ENCODE data around the gene ADCY2.

ADCY2 gene

DNA sequence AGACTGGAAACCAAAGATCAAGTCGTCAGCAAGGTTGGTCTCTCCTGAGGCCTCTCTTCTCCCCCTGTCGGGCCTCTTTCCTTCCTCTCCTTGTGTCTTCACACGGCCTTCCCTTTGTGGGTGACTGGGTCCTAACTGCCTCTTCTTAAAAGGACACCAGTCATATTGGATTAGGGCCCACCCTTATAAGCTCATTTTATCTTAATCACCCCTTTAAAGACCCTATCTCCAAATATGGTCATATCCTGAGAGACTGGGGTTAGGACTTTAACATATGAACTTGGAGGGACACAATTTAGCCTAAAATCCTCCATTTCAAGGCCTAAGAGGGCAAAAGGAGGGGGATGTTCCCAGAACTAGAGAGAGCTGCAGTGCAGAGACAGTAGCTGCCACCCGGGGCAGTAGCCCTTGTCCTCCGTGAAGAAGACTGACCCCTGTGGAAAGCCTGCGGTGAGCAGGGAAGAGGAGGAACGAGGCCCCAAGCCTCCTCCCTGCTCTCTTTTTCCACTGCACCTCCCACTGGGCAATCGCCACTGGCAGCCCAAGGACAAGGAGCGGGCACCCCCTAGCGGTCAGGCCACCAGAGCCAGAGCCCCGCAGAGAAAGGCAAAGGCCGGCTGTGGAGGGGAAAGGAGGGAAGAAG lies 420.1 kb downstream of the ADCY2 start (continued):
- TF ChIP-seq, protein P1, sequence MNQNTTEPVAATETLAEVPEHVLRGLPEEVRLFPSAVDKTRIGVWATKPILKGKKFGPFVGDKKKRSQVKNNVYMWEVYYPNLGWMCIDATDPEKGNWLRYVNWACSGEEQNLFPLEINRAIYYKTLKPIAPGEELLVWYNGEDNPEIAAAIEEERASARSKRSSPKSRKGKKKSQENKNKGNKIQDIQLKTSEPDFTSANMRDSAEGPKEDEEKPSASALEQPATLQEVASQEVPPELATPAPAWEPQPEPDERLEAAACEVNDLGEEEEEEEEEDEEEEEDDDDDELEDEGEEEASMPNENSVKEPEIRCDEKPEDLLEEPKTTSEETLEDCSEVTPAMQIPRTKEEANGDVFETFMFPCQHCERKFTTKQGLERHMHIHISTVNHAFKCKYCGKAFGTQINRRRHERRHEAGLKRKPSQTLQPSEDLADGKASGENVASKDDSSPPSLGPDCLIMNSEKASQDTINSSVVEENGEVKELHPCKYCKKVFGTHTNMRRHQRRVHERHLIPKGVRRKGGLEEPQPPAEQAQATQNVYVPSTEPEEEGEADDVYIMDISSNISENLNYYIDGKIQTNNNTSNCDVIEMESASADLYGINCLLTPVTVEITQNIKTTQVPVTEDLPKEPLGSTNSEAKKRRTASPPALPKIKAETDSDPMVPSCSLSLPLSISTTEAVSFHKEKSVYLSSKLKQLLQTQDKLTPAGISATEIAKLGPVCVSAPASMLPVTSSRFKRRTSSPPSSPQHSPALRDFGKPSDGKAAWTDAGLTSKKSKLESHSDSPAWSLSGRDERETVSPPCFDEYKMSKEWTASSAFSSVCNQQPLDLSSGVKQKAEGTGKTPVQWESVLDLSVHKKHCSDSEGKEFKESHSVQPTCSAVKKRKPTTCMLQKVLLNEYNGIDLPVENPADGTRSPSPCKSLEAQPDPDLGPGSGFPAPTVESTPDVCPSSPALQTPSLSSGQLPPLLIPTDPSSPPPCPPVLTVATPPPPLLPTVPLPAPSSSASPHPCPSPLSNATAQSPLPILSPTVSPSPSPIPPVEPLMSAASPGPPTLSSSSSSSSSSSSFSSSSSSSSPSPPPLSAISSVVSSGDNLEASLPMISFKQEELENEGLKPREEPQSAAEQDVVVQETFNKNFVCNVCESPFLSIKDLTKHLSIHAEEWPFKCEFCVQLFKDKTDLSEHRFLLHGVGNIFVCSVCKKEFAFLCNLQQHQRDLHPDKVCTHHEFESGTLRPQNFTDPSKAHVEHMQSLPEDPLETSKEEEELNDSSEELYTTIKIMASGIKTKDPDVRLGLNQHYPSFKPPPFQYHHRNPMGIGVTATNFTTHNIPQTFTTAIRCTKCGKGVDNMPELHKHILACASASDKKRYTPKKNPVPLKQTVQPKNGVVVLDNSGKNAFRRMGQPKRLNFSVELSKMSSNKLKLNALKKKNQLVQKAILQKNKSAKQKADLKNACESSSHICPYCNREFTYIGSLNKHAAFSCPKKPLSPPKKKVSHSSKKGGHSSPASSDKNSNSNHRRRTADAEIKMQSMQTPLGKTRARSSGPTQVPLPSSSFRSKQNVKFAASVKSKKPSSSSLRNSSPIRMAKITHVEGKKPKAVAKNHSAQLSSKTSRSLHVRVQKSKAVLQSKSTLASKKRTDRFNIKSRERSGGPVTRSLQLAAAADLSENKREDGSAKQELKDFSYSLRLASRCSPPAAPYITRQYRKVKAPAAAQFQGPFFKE (tag by site-specific recombination; IDR thresholded peaks at IDR 0.05; ENCODE audit: borderline replicate concordance), result no peak
- TF ChIP-seq WT1 (tag by site-specific recombination; IDR thresholded peaks at IDR 0.05), result no peak
- TF ChIP-seq GLIS1 (tag by site-specific recombination; IDR thresholded peaks at IDR 0.05), result peak; percentile 62; the same call in 1 of the 2 replicates
- TF ChIP-seq ZNF792 (tag by site-specific recombination; IDR thresholded peaks at IDR 0.05), result no peak
- TF ChIP-seq, protein P2, sequence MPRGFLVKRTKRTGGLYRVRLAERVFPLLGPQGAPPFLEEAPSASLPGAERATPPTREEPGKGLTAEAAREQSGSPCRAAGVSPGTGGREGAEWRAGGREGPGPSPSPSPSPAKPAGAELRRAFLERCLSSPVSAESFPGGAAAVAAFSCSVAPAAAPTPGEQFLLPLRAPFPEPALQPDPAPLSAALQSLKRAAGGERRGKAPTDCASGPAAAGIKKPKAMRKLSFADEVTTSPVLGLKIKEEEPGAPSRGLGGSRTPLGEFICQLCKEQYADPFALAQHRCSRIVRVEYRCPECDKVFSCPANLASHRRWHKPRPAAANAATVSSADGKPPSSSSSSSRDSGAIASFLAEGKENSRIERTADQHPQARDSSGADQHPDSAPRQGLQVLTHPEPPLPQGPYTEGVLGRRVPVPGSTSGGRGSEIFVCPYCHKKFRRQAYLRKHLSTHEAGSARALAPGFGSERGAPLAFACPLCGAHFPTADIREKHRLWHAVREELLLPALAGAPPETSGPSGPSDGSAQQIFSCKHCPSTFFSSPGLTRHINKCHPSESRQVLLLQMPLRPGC (tag by site-specific recombination; IDR thresholded peaks at IDR 0.05), result no peak
- TF ChIP-seq ZNF785 (tag by site-specific recombination; IDR thresholded peaks at IDR 0.05), result 0 out of 2 replicates have a peak, but pooled peaks have one; percentile 29
- TF ChIP-seq, protein P3, sequence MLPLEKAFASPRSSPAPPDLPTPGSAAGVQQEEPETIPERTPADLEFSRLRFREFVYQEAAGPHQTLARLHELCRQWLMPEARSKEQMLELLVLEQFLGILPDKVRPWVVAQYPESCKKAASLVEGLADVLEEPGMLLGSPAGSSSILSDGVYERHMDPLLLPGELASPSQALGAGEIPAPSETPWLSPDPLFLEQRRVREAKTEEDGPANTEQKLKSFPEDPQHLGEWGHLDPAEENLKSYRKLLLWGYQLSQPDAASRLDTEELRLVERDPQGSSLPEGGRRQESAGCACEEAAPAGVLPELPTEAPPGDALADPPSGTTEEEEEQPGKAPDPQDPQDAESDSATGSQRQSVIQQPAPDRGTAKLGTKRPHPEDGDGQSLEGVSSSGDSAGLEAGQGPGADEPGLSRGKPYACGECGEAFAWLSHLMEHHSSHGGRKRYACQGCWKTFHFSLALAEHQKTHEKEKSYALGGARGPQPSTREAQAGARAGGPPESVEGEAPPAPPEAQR (tag by site-specific recombination; IDR thresholded peaks at IDR 0.05), result no peak
- TF ChIP-seq ZNF16 (tag by site-specific recombination; IDR thresholded peaks at IDR 0.05; ENCODE audit: low read depth), result no peak
- no peak; the same call in 1 of the 2 replicates for TF ChIP-seq ZNF501 (tag by site-specific recombination; IDR thresholded peaks at IDR 0.05)
- peak; percentile 95 for TF ChIP-seq ZIC2 (tag by site-specific recombination; IDR thresholded peaks at IDR 0.05)
- TF ChIP-seq IKZF3 (tag by site-specific recombination; IDR thresholded peaks at IDR 0.05), result peak; percentile 64; the same call in 1 of the 2 replicates
- TF ChIP-seq KLF16 (tag by site-specific recombination; IDR thresholded peaks at IDR 0.05), result no peak
- peak; percentile 84 for TF ChIP-seq ZNF654 (tag by site-specific recombination; IDR thresholded peaks at IDR 0.05; ENCODE audit: low read depth)
- TF ChIP-seq, protein P4, sequence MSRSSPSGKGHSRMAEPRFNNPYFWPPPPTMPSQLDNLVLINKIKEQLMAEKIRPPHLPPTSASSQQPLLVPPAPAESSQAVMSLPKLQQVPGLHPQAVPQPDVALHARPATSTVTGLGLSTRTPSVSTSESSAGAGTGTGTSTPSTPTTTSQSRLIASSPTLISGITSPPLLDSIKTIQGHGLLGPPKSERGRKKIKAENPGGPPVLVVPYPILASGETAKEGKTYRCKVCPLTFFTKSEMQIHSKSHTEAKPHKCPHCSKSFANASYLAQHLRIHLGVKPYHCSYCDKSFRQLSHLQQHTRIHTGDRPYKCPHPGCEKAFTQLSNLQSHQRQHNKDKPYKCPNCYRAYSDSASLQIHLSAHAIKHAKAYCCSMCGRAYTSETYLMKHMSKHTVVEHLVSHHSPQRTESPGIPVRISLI (tag by site-specific recombination; IDR thresholded peaks at IDR 0.05), result no peak
- TF ChIP-seq YY1 (tag by site-specific recombination; IDR thresholded peaks at IDR 0.05), result 0 out of 2 replicates have a peak, but pooled peaks have one; percentile 23
- no peak for TF ChIP-seq ZNF560 (tag by site-specific recombination; IDR thresholded peaks at IDR 0.05; ENCODE audit: borderline replicate concordance)
- TF ChIP-seq, protein P5, sequence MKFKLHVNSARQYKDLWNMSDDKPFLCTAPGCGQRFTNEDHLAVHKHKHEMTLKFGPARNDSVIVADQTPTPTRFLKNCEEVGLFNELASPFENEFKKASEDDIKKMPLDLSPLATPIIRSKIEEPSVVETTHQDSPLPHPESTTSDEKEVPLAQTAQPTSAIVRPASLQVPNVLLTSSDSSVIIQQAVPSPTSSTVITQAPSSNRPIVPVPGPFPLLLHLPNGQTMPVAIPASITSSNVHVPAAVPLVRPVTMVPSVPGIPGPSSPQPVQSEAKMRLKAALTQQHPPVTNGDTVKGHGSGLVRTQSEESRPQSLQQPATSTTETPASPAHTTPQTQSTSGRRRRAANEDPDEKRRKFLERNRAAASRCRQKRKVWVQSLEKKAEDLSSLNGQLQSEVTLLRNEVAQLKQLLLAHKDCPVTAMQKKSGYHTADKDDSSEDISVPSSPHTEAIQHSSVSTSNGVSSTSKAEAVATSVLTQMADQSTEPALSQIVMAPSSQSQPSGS (tag by site-specific recombination; IDR thresholded peaks at IDR 0.05; ENCODE audit: low read depth), result no peak
- TF ChIP-seq, protein P6, sequence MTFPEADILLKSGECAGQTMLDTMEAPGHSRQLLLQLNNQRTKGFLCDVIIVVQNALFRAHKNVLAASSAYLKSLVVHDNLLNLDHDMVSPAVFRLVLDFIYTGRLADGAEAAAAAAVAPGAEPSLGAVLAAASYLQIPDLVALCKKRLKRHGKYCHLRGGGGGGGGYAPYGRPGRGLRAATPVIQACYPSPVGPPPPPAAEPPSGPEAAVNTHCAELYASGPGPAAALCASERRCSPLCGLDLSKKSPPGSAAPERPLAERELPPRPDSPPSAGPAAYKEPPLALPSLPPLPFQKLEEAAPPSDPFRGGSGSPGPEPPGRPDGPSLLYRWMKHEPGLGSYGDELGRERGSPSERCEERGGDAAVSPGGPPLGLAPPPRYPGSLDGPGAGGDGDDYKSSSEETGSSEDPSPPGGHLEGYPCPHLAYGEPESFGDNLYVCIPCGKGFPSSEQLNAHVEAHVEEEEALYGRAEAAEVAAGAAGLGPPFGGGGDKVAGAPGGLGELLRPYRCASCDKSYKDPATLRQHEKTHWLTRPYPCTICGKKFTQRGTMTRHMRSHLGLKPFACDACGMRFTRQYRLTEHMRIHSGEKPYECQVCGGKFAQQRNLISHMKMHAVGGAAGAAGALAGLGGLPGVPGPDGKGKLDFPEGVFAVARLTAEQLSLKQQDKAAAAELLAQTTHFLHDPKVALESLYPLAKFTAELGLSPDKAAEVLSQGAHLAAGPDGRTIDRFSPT (tag by site-specific recombination; IDR thresholded peaks at IDR 0.05), result no peak
- TF ChIP-seq ZNF202 (tag by site-specific recombination; IDR thresholded peaks at IDR 0.05; ENCODE audit: borderline replicate concordance), result no peak
- TF ChIP-seq ZNF114 (tag by site-specific recombination; IDR thresholded peaks at IDR 0.05), result no peak
- TF ChIP-seq HOXC10 (CRISPR knock-in tag; IDR thresholded peaks at IDR 0.05), result no peak
- TF ChIP-seq ZNF350 (tag by site-specific recombination; IDR thresholded peaks at IDR 0.05), result no peak

Measured in HEK293 (cell line).